B cell (primary cell): ENCODE results near the gene SMC6. TPM values are rescaled to one million over a fixed set of nuclear protein-coding genes. Genes with fewer than 3 reads are reported as not detected.

ENCODE experiments used
- ATAC-seq: fragments of 200-7000 bp; cut with Tn5 transposase; one replicate; pipeline ENCODE4 v1.10.0; 2021; ENCODE audit warnings: low read depth, mild to moderate bottlenecking, moderate number of reproducible peaks, moderate library complexity
- CTCF ChIA-PET: fragments of 350-600 bp; sonication (Branson Sonifier 250); formaldehyde crosslinking; loops from one replicate; lab custom pipeline; 2021; ENCODE audit warnings: antibody characterized with exemption, inconsistent platforms; lab: Charles Lee
- POLR2A ChIA-PET: fragments of 350-600 bp; sonication (Branson Sonifier 250); formaldehyde crosslinking; loops from one replicate; lab custom pipeline; 2021; ENCODE audit warnings: antibody characterized with exemption; lab: Charles Lee
- DNase-seq: peaks from one replicate; pipeline ENCODE4 v3.0.0; 2013
- H2AFZ ChIP-seq: 2 replicates; pipeline ENCODE4 v1.6.1; 2012; ENCODE audit warnings: mild to moderate bottlenecking, low read depth, low read length; ENCODE audit not compliant: insufficient read depth, poor library complexity, severe bottlenecking
- H3K27ac ChIP-seq, 2 donors: 1 replicate in 1 of 2; 2 replicates in 1 of 2; pipeline ENCODE4 v1.5.1; 2012 to 2013; ENCODE audit warnings: low read length in 2 of 2, mild to moderate bottlenecking in 2 of 2, moderate library complexity in 1 of 2
- H3K27me3 ChIP-seq, 4 experiments: fragments of 200-600 bp in 1 of 4; sonication (generic) in 1 of 4; replicated peaks in 1 of 4; 1 replicate in 2 of 4; 2 replicates in 2 of 4; pipeline versions ENCODE4 v1.6.1 to v1.7.0; 2013 to 2016; ENCODE audit warnings: low read length in 3 of 4, mild to moderate bottlenecking in 2 of 4, mixed read lengths in 1 of 4, moderate library complexity in 1 of 4; ENCODE audit not compliant: insufficient read depth in 4 of 4, control insufficient read depth in 3 of 4; ENCODE audit errors: control extremely low read depth in 1 of 4
- H3K36me3 ChIP-seq, 2 experiments: replicated peaks in 1 of 2; 1 replicate in 1 of 2; 2 replicates in 1 of 2; pipeline versions ENCODE4 v1.6.1 to v1.7.1; 2013; ENCODE audit warnings: low read length in 1 of 2; ENCODE audit not compliant: insufficient read depth in 2 of 2, control insufficient read depth in 1 of 2; ENCODE audit errors: control extremely low read depth in 1 of 2, extremely low read depth in 1 of 2
- H3K4me1 ChIP-seq, 2 donors: fragments of 200-600 bp in 1 of 2; sonication (generic) in 1 of 2; 1 replicate in 1 of 2; 2 replicates in 1 of 2; pipeline versions ENCODE4 v1.5.1 to v1.6.1; 2013 to 2017; ENCODE audit warnings: low read length in 2 of 2; ENCODE audit not compliant: control insufficient read depth in 2 of 2, insufficient read depth in 2 of 2
- H3K4me2 ChIP-seq: replicated peaks from 2 replicates; pipeline ENCODE3; 2012; ENCODE audit warnings: mild to moderate bottlenecking, low read depth, low read length; ENCODE audit not compliant: poor library complexity, severe bottlenecking
- H3K4me3 ChIP-seq, 5 experiments: fragments of 200-600 bp in 1 of 5; sonication (generic) in 1 of 5; 1 replicate in 3 of 5; 2 replicates in 2 of 5; pipeline versions ENCODE4 v1.5.1 to v1.7.0; 2011 to 2016; ENCODE audit warnings: low read length in 4 of 5, mild to moderate bottlenecking in 4 of 5, low read depth in 2 of 5, control low read depth in 1 of 5, moderate library complexity in 1 of 5; ENCODE audit not compliant: insufficient read depth in 1 of 5; ENCODE audit errors: control extremely low read depth in 1 of 5, extremely low read depth in 1 of 5
- H3K79me2 ChIP-seq: fragments of 200-600 bp; sonication (generic); one replicate; pipeline ENCODE4 v1.6.0; 2016; ENCODE audit warnings: low read length; ENCODE audit not compliant: control insufficient read depth, insufficient read depth
- H3K9ac ChIP-seq: fragments of 200-600 bp; sonication (generic); 2 replicates; pipeline ENCODE4 v1.6.1; 2017; ENCODE audit warnings: mild to moderate bottlenecking, low read length, moderate library complexity
- H3K9me3 ChIP-seq, 3 donors: one replicate each; pipeline versions ENCODE4 v1.6.1 to v1.7.1; 2013; ENCODE audit warnings: low read length in 2 of 3; ENCODE audit not compliant: control insufficient read depth in 2 of 3, insufficient read depth in 1 of 3; ENCODE audit errors: control extremely low read depth in 1 of 3
- H4K20me1 ChIP-seq: 2 replicates; pipeline ENCODE4 v1.6.0; 2012; ENCODE audit warnings: mild to moderate bottlenecking, low read length; ENCODE audit not compliant: insufficient read depth, control insufficient read depth, poor library complexity, severe bottlenecking
- H3K27ac Mint-ChIP-seq: one replicate; pipeline ENCODE4 v1.8.0; 2021; ENCODE audit warnings: mixed read lengths
- H3K27me3 Mint-ChIP-seq: one replicate; pipeline ENCODE4 v1.8.0; 2021; ENCODE audit warnings: mixed read lengths
- H3K4me1 Mint-ChIP-seq: one replicate; pipeline ENCODE4 v1.8.0; 2021; ENCODE audit warnings: mixed read lengths
- H3K4me3 Mint-ChIP-seq: one replicate; pipeline ENCODE4 v1.8.0; 2021; ENCODE audit warnings: mixed read lengths
- H3K9me3 Mint-ChIP-seq: one replicate; pipeline ENCODE4 v1.8.0; 2022; ENCODE audit warnings: mixed read lengths; ENCODE audit not compliant: insufficient read depth
- EZH2 ChIP-seq: IDR thresholded peaks from 2 replicates; pipeline ENCODE4 v1.6.1; 2012; ENCODE audit warnings: borderline replicate concordance, low read depth, mild to moderate bottlenecking, moderate library complexity, low read length; ENCODE audit not compliant: insufficient read depth, poor library complexity, severe bottlenecking
- WGBS: methylation state at CpG from one replicate; pipeline ENCODE4 v1.1.5; 2013; ENCODE audit warnings: missing lambda C conversion rate; ENCODE audit not compliant: insufficient coverage; 5-methylcytosine and 5-hydroxymethylcytosine counted together
- intact Hi-C: fragments of 100-400 bp; cut with micrococcal nuclease; formaldehyde crosslinking; loops from one replicate; pipeline ENCODE4 v1.10.0; 2022
- polyA plus RNA-seq: library from polyadenylated mRNA; depleted of rRNA; stranded (reverse); fragments of >200 nt; gene quantifications from 2 replicates; pipeline ENCODE4 v1.2.3, GENCODE V29; 2012
- total RNA-seq, 2 donors: library from RNA; stranded (reverse); fragments of 120-200 nt in 1 of 2; gene quantifications; 1 replicate in 1 of 2; 2 replicates in 1 of 2; pipeline versions ENCODE4 v1.2.3 to v1.2.4, GENCODE V29; 2013 to 2022
- TF ChIP-seq, protein P1 (sequence below): fragments of 200-600 bp; IDR thresholded peaks from one replicate; pipeline ENCODE4 v1.8.0; 2022; ENCODE audit warnings: antibody characterized with exemption, mild to moderate bottlenecking

SMC6 gene
- total and polyA plus RNA-seq, 2 donors (not counting 1 experiment from before 2014, with no cell fraction given): 27.2 to 111 TPM

DNA sequence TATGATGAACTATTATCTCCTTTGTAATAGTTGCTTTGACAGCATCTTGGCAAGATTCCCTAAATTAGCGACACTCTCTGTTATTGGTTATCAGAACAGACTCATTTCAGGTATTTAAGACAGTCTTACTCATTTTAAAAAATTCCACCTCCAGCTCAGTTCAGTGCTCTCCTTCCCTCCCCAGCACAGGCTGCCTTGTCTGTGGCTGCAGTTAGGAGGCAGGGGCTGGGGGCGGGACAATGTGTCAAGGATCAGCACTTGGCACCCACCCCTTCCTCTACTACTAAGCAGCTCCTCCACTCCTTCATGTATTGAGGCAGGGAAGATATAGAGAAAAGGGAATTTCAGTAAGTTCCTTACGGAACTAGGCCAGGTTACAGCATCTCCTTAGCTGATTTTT is 128.2 kb downstream of the SMC6 start:
- H3K4me3 ChIP-seq: no peak overlapping the region
- Mint-ChIP-seq H3K27ac (no peak overlapping the region), H3K4me1 (no peaks in the 10 kb centered on the region), H3K9me3 (no peaks in the 10 kb centered on the region), H3K27me3 (peaks cover 17% of the 10 kb centered on the region), H3K4me3 (no peak overlapping the region)
- no peak for ATAC-seq
- no peaks in the 10 kb centered on the region for H3K79me2 ChIP-seq
- no peak overlapping the region for H2AFZ ChIP-seq
- no CpG with 5 or more reads among the region's 3 CpGs for WGBS
- no peak for DNase-seq
- H3K9me3 ChIP-seq: peaks cover 0 to 6% (median 0%) of the 10 kb centered on the region in 3 donors
- H3K27me3 ChIP-seq: peaks cover 0 to 6% (median 0%) of the 10 kb centered on the region in 4 experiments
- H4K20me1 ChIP-seq: no peaks in the 10 kb centered on the region
- TF ChIP-seq EZH2: no peak
- TF ChIP-seq, protein P1, sequence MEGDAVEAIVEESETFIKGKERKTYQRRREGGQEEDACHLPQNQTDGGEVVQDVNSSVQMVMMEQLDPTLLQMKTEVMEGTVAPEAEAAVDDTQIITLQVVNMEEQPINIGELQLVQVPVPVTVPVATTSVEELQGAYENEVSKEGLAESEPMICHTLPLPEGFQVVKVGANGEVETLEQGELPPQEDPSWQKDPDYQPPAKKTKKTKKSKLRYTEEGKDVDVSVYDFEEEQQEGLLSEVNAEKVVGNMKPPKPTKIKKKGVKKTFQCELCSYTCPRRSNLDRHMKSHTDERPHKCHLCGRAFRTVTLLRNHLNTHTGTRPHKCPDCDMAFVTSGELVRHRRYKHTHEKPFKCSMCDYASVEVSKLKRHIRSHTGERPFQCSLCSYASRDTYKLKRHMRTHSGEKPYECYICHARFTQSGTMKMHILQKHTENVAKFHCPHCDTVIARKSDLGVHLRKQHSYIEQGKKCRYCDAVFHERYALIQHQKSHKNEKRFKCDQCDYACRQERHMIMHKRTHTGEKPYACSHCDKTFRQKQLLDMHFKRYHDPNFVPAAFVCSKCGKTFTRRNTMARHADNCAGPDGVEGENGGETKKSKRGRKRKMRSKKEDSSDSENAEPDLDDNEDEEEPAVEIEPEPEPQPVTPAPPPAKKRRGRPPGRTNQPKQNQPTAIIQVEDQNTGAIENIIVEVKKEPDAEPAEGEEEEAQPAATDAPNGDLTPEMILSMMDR: no peak
- H3K36me3 ChIP-seq: no peaks in the 10 kb centered on the region
- intact Hi-C loops: no loop called here
- H3K4me2 ChIP-seq: no peak overlapping the region
- H3K27ac ChIP-seq: no peak overlapping the region
- ChIA-PET POLR2A (no interaction called here), CTCF (no interaction called here)
- H3K4me1 ChIP-seq: no peaks in the 10 kb centered on the region
- H3K9ac ChIP-seq: no peak overlapping the region

DNA sequence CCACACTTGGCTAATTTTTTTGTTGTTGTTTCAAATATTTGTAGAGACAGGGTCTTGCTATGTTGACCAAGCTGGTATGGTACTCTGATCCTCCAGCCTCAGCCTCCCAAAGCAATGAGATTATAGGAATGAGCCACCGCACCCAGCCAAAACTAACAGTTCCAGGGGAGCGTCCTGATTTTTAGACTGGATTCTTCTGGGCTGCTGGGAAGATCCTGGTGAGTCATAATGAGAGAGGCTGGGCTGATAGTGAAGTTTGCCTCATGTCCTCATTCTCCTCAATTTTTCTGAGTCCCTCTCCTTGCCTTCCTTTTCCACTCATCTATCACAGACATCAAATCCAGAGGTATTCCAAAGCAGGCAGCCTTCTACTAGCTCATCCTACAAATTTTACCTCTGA is 131.8 kb downstream of the SMC6 start:
- Mint-ChIP-seq H3K27me3 (peaks cover 40% of the 10 kb centered on the region), H3K4me1 (no peaks in the 10 kb centered on the region), H3K4me3 (no peak overlapping the region), H3K27ac (no peak overlapping the region), H3K9me3 (no peaks in the 10 kb centered on the region)
- intact Hi-C loops: no loop called here
- 92% methylated on average over 2 of the region's 2 CpGs for WGBS
- no peak overlapping the region for H2AFZ ChIP-seq
- H3K36me3 ChIP-seq: no peaks in the 10 kb centered on the region
- H3K9me3 ChIP-seq: no peaks in the 10 kb centered on the region
- H3K4me2 ChIP-seq: no peak overlapping the region
- no peak for DNase-seq
- H3K27ac ChIP-seq: no peak overlapping the region
- H3K9ac ChIP-seq: no peak overlapping the region
- ChIA-PET CTCF (no interaction called here), POLR2A (no interaction called here)
- H3K4me3 ChIP-seq: no peak overlapping the region
- H3K4me1 ChIP-seq: no peaks in the 10 kb centered on the region
- TF ChIP-seq, protein P1: no peak
- TF ChIP-seq EZH2: no peak
- H3K79me2 ChIP-seq: no peaks in the 10 kb centered on the region
- peaks cover 0 to 6% (median 0%) of the 10 kb centered on the region in 4 experiments for H3K27me3 ChIP-seq
- H4K20me1 ChIP-seq: no peaks in the 10 kb centered on the region
- no peak for ATAC-seq
